RWPE1 (cell line): ENCODE data around the gene DENND4B.

Experiments
- CTCF ChIA-PET: fragments of 350-600 bp; sonication (Branson Sonifier 250); formaldehyde crosslinking; extraction: SDS; loops from one replicate; lab custom pipeline; 2021; lab: Yijun Ruan, JAX
- POLR2A ChIA-PET: fragments of 400-600 bp; formaldehyde crosslinking; extraction: SDS; loops from one replicate; lab custom pipeline; 2020; ENCODE audit warnings: antibody characterized with exemption; ENCODE audit not compliant: low non-redundant PET; lab: Yijun Ruan, JAX
- DNase-seq: peaks from one replicate; pipeline ENCODE4 v3.0.0; 2012; ENCODE audit warnings: low spot score
- H3K27ac ChIP-seq: fragments of 450-650 bp; 2 replicates; pipeline ENCODE4 v1.5.1; 2017
- TF ChIP-seq, protein P1 (sequence below): fragments of 450-650 bp; conservative IDR thresholded peaks from 2 replicates; pipeline ENCODE4 v1.5.1; 2017; ENCODE audit warnings: low read depth, mild to moderate bottlenecking

Gene DENND4B

DNA sequence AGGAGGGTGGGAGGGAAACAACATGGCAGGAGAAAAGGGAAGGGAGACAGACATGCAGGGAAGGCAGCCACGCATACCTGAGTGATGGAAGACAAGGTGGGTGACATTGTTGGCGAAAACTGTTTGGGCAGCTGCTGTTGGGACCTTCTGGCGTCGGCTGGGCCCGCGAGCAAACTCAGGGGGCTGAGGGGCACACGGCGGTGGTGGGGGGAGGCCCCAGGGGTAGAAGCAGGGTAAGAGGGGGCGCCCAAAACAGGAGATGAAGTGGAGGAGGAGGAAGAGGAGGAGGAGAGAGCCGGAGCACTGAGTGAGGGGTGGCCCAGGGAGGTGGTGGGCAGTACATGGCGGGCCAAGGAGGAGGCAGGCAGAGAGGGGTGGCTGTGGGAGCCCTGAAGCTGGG is 4.7 kb upstream of the DENND4B start:
- no peak for DNase-seq
- H3K27ac ChIP-seq: no peak overlapping the region
- TF ChIP-seq, protein P1, sequence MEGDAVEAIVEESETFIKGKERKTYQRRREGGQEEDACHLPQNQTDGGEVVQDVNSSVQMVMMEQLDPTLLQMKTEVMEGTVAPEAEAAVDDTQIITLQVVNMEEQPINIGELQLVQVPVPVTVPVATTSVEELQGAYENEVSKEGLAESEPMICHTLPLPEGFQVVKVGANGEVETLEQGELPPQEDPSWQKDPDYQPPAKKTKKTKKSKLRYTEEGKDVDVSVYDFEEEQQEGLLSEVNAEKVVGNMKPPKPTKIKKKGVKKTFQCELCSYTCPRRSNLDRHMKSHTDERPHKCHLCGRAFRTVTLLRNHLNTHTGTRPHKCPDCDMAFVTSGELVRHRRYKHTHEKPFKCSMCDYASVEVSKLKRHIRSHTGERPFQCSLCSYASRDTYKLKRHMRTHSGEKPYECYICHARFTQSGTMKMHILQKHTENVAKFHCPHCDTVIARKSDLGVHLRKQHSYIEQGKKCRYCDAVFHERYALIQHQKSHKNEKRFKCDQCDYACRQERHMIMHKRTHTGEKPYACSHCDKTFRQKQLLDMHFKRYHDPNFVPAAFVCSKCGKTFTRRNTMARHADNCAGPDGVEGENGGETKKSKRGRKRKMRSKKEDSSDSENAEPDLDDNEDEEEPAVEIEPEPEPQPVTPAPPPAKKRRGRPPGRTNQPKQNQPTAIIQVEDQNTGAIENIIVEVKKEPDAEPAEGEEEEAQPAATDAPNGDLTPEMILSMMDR: no peak
- ChIA-PET POLR2A (no interaction called here), CTCF (no interaction called here)

DNA sequence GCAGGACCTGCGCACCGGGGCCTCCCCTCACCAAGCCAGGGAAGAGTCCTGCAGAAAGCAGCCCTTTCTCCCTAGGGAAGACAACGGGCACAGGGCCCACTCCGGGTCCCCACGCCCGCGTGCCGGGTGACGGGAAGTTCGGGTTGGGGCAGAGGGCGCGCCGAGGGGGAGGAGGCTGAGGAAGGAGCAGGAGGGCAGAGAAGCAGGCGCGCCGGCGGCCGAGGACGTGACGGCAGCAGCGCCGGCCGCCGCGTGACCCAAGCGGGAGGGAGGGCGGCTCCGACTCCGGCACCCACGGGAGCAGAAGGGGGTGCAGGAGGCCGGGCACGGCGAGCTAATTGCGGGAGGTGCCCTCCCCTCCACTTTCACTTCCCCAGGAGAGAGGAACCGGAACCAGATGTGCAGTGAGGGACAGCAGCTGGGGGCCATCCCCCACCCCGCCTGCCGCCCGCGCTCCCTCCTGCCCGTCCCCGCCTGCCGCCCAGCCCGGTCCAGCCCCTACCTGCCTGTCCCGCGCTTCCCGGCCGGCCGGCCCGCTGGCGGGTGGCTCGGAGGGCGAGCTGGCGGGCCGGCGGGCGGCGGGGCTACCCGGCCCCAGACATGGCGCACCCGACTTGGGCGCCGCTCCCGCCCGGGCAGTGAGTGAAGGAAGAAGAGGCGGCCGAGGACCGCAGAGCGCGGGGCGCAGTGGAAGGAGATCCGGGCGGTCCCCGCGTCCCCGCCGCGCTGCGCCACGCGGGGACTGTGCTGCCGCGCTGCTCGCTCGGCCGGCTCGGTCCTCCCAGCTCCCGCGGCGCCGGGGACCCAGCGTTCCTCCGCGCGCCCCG is 510 bp downstream of the DENND4B start:
- DNase-seq: peak; percentile 64
- ChIA-PET POLR2A (interaction anchor here (0.5 to 1.0 kb wide), 5 partner anchors 21 to 214 kb away, joined by 3 to 6 read pairs (median 4); partner anchors contain the start of gene CREB3L4), CTCF (interaction anchor here (0.5 to 1.6 kb wide), 16 partner anchors 11 to 1231 kb away, joined by 3 to 9 read pairs (median 5); partner anchors contain the start of genes CREB3L4, CRTC2, GATAD2B and JTB)
- peak overlapping the region; percentile 92 for H3K27ac ChIP-seq
- TF ChIP-seq, protein P1: no peak

DNA sequence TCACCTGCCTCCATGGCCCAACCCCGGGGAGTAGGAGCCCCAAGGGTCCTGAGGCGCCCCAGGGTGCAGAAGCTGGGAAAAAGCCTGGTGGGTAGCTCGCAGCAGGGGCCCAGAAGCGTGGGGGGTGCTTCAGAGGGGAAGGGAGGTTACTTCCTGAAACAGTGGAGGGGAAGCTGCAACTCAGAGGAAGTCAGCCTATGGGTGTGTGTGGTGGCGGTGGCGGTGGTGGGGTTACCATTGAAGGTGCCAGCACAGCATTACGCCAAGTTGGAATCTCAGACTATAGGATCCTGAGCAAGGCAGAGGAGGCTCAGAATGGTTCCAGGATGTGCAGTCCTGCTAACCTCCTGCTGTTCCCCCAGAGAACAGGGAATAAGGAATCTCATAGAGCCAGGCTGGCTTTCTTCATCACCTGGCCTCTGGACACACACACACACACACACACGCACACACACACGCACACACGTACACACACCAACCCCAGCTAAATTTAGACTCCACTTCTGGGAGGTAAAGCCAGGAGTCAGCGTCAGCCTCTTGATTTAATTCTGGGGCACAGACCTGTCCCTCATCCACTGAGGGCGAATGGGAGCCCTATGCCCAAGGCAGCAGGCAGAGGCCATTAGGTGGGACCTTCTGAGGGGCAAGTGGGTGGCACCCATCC is 1.3 kb downstream of the DENND4B start:
- peak overlapping the region; percentile 92 for H3K27ac ChIP-seq
- ChIA-PET POLR2A (interaction anchor here (0.5 kb wide), 2 partner anchors 34 to 48 kb away, joined by 3 read pairs; no protein-coding TSS in a partner anchor), CTCF (interaction anchor here (0.9 kb wide), 1 partner anchor 138 kb away, joined by 3 read pairs; no protein-coding TSS in a partner anchor)
- DNase-seq: no peak
- TF ChIP-seq, protein P1: no peak

DNA sequence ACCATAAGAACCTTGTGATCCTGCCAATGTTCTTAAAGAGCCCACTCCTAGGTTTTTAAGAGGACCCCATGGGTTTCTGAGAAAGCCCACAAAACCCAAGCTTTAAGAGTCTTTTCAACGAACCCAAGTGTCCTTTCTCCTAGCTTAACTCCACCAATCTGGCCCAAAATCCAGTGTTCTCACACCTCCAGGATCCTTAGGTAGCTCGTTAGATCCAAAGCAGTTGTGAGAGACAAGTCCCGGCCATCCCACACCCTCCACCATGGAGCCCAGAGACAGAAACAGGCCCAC is 1.7 kb downstream of the DENND4B start:
- no peak for DNase-seq
- TF ChIP-seq, protein P1: no peak
- CTCF ChIA-PET: no interaction called here
- H3K27ac ChIP-seq: peak overlapping the region; percentile 92
- POLR2A ChIA-PET: no interaction called here

DNA sequence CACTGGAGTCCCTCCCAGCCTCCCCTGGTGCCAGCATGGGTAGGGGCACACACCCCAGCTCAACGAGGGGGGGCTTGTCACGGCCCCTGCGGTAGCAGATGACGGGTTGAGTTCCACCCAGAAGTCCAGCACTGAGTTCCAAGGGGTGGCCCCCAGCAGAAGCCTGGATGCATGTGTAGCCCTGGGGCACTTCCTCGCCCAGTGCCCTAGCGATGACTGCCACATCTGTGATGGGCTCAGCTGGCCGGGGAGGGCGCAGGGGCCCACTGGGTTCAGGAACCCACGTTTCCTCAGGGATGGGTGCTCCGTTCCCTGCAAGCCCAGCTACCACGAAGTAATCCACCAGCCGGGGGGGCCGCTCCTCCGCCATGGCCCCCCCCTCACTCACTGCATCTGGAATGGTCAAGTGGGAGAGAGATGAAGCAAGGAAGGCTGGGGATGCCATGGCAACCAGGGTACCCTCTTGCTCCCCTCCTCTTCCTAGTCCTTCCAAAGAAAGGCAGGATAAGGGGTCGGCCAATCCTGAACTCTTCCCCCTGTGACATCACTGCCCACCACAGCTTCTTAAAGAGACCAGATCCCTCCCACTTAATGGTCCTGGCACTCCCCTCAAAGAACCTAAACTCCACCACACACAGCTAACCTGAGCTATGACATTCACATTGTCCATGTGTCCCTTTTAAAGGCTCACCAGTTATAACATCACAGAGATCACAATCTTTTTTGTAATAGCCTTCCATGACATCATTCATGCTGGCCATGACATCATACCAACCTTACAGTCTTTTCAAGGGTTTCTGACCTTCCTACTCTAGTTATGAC is 2.3 kb downstream of the DENND4B start:
- CTCF ChIA-PET: interaction anchor here (0.6 kb wide), 2 partner anchors 32 to 167 kb away, joined by 3 read pairs; no protein-coding TSS in a partner anchor

More for the DNA sequence above, 2.3 kb downstream of the DENND4B start:
- H3K27ac ChIP-seq: peak overlapping the region; percentile 32
- no peak for DNase-seq
- POLR2A ChIA-PET: interaction anchor here (0.6 to 0.7 kb wide), 3 partner anchors 16 to 329 kb away, joined by 6 to 7 read pairs (median 6); no protein-coding TSS in a partner anchor
- TF ChIP-seq, protein P1: no peak
